Measurements from ENCODE around the gene LSP1.
A peak's percentile ranks its signal among the peaks of the same experiment; 100 is the strongest.

Gene LSP1

DNA sequence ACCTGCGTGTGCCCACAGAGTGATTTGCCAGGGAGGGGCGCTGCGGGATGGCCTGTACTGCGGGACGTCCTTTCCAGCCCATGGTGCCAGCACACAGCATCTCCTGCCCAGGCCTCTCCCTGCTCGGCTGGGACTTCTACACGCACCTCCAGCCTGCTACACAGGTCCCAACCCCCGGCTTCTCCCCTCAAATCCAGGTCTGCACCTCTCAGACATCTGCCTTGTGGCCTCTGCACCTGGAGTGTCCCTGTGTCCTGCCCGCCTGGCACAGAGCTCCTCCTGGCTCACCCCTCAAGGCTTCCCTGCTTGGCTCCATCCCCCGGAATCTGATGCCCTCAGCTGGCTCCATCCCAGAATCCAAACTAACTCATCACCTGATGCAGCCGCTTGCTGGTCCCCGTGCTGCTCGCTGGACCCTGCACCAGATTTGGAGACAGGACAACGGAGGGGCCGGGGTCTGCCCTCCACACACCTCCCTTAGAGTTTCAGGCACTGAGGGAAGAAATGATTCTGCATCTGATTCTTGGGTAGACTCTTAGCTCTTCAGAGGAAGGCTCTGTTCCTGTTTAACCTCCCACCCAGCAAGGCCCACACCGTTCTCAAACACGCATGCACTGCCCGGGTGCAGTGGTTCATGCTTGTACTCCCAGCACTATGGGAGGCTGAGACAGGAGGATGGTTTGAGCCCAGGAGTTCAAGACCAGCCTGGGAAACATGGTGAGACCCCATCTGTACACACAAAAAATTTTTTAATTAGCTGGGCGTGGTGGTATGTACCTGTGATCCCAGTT lies 4.0 kb upstream of the LSP1 start:
- peak in 3 of 4 experiments; percentile 49 to 63 (median 59) for DNase-seq

DNA sequence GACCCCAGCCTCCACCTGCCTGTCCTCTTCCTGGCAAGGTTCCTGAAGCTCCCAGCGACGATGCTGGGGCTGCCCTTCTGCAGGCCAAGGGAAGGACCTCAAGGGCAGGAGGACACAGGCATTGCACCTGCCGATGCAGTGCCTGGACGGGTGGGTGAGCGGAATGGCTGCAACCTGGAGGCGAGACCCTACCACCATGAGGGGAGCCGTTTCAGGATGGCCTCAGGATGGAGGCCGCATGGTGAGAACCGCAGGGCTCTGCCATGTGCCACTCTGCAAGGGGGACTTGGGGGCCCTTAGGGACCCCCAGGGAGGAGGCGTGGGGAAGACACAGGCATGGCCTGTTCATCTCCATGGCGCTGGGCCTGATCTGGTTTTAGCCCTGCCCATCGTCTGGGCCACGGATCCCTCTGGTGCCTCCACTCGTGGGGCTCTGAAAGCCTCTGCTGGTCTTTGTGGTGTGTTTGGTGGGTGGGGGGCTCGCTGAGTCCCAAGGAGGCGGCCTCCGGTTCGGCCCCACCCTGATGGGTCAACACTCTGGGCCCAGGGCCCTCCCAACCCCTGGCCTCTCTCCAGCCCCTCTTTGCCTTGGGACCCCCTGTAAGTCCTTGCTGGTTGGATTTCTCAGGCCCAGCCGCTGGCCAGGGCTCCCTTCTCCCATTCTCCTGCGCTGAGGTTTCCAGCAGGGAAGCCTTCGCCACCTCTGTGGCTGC lies 1.3 kb upstream of the LSP1 start:
- no peak for DNase-seq

DNA sequence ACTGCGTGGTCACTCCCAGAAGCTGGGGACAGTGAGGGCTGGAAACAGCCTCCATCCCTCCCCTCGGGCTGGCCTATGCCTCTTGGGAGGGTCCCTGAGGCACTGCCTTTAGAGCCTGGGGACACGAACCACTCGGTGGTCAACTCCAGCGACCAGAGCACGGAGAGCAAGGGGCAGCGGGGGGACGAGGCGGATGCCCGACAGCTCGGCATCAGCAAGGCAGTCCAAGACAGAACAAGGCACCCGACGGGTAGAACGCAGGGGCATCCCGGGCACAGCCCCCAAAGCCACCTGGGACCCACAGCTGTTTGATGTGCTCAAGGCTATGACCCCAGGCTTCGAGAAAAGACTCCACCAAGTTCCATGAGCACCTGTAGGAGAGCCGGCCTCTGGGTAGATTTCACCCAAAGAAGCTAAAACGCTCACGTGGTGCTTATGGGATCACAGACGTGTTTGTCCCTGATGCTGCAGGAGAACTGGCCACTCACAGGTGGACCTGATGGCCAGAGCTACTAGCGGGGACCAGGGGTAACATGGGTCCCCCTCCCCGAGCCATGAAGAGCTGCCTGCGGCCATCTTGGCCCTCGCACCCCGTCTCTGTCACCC lies 510 bp upstream of the LSP1 start:
- no peak for DNase-seq

DNA sequence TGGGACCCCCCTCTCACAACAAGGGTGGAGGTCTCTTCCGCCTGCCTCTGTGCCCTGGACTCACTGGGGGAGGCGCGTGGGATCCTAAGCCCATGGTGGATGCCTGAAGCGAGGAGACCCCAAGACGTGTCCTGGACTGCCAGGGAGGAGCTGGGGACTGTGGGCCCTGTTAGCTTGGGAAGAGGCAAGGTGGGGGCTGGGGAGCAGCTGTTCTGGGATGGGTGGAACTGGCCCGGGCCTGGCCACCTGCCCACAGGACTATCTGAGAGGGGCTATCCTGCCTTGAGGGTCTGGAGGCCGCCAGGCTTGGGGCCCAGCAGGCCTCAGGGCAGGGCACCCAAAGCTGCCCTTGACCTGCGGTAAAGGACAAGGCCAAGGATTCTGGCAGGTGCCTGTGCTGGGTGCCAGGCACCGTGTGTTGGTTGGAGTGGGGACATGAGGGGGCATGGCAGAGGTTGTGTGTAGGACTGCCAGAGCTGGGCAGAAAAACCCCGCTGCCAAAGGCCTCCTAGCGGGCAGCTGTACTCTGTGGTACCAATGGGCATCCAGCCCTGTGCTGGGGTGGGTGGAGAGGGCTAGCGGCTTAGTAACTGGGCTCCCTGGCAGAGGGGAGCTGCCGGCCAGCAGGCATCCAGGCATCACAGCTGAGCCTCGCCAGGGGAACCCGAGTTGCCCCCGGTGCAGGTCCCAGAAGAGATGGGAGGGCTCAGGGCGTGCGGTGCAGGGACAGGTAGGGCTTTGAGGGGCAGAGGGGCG lies 670 bp downstream of the LSP1 start:
- peak in 1 of 4 experiments; percentile 56 for DNase-seq

DNA sequence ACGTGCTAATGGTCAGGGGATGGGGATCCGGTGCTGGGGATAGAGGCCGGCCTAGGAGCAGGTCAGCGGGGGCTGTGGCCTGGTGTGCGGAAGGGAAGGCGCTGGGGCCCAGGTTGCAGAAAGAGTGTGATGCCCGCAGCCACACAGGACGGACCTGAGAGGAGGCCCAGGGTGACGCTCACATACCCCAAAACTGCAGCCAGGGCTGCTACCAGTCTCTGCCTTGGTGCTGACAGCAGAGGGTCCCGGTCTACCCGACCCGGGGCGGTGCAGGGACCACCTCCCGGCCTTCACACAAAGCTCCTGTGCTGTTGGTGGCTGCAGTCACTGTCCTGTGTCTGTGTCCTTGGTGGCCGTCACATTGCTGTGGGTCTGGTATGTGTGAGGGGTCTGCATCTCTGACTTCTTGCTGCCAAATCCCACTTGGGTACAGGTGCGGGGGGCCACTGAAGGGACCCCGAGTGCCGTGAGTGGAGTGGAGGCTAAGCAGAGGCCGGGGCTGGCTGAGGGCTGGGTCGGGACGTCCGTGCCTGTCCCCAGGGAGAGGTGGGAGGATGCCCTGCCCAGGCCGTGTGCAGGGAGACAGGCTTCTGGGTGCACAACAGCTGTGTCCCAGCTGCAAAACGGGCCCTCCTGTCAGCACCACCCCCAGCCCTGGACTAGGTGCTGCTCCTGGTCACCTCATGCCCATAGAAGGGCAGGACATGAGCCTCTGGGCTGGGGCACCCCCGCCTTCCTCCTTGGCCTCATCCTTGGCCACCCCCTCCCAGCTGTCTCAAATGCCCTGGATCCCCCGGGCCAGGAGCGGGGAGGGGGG lies 1.5 kb downstream of the LSP1 start:
- DNase-seq: no peak

DNA sequence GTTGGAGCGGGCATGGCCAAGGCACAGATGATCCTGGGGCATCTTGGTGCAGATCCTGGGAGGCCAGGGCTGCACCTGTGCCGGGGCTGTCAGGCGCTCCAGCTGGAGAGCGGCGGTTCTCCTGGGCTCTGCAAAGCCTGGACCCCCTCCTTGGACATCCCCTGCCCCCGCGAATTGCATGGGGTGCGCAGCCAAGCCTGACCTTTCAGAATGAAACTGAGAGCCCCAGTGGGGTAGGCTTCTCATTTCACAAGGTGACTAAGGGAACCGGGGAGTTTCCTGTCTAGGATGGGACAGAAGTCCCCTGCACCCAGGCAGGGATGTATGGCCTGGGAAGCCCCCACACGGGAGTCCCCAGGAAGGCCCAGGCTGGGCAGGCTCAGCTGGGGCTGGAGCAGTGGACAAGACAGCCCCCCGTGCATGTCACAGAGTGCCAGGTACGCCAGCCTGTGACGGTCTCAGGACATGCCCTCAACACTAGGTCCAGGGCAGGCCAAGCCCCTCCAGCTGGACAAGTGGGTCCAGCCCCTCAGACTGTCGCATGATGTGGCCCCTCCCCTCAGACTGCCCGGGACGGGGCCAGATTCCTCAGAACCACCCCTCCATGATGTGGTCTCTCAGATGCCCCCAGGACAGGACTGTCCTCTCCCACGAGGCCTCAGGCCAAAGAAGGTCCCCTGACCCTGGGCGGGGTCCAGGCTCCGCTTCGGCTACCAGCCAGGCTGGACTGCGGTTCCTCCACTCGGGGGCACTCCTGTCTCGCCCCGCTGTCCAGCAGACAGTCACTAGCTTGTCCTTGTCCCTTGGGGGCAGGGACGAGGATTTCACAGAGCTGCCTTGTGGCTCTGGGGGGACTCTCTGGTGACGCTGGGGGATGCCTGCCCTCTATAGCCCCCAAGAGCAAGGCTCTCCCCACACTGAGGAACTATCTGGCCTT lies 2.3 kb downstream of the LSP1 start:
- peak in 1 of 4 experiments; percentile 23 for DNase-seq

DNA sequence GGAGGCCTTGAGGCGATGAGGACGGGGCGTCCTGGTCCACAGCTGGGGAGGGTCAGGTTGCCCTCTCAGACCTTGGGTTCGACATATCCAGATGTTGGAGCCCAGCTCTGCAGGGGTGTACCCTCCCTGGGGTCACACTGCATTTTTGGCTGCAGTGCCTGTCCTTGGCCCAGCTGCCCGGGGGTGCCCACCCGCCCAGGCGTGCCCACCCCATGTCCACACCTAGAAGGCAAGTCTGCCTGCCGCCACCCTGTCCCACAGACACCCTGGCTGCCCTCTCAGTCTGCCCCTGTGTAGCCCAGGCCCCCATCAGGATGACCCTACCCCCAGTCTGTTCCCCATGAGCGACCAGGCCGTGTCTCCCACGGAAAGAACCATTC lies 3.0 kb downstream of the LSP1 start:
- DNase-seq: no peak

DNA sequence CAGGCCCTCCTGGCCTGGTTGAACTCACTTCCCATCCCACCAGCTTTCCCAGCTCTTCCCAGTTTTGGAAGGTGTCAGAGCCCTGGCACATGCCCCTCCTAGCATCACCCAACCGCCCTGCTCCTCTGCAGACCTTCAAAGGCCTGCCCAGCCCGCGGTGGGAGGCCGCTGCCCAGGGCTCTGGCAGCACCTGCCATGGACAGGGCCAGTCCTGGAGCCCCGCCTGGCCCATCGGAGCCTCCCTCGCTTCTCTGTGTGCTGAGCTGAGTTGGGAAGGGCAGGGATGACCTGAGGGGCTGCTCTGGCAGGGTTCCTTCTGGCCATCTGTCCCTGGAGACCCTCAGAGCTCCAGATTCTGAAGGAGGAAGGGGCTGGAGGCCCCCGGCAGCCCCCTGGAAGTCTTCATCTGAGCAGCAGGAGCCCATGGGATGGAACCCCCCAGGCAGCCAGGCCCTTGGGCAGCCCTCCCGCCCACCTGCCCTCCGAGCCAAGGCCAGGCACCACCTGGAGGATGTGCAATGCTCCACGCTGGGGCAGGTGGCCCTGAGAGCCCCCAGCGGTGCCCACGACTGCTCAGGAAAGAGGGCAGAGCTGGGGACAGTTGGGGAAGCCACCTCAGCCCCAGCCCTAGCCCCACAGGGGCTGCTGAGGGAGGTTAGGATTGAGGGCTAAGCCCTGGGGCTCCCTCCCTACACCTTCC lies 3.6 kb downstream of the LSP1 start:
- no peak for DNase-seq

DNA sequence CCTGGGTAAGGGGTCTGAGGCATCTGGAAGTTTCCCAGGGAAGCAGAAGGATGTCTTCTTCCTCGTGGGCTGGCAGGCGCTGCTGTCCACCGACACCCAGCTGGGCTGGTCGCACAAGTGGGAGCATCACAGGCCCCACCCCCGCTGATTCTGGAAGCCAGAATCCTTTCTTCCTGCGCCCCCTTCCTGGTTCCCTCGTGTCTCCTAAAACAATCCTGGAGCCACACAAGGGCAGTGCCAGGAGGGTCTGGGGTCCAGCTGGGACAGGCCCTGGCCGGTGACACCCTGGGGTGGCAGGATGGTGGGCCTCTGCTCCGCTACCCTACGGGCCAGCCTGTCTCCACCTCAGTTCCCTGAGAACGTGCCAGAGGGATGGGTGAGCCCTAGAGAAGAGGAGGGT lies 4.2 kb downstream of the LSP1 start:
- peak in 1 of 4 experiments; percentile 18 for DNase-seq

DNA sequence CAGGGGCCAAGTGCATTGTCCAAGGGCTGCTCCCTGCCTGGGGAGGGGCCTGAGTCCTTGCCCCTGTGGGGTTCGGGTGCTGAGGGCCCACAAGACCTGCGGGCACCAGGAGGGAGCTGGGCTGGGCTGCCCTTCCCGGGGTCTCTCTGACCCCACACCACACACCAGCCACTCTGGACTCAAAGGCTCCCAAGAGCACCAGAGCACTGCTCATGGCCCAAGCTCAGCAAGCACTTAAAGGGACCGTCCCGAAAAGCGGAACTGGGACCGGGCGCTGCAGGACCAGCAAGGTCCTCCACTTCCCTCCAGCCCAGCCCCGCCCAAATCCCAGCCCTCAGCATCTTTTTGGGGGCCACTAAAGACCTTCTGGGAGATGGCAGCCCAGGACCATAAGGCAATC lies 5.3 kb downstream of the LSP1 start:
- peak; percentile 50 to 80 (median 72) for DNase-seq

DNA sequence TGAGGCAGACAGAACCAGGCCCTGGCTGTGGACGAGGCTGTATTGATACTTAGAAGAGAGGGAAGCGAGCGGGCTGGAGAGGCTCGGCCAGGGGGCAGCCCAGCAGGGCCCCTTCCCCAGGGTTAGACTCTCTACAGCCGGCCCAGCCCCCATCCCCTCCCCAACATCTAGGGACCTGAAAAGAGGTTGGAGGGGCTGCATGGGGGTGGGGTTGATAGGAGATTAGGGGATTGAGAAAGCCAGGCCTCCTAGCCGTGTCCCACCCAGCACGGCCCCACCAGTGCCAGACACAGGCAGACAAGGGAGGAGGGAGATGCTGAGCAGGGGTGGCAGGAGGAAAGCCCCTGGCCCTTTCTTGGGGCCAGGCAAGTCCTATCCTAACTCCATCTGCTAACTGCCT lies 5.7 kb downstream of the LSP1 start:
- DNase-seq: no peak

DNA sequence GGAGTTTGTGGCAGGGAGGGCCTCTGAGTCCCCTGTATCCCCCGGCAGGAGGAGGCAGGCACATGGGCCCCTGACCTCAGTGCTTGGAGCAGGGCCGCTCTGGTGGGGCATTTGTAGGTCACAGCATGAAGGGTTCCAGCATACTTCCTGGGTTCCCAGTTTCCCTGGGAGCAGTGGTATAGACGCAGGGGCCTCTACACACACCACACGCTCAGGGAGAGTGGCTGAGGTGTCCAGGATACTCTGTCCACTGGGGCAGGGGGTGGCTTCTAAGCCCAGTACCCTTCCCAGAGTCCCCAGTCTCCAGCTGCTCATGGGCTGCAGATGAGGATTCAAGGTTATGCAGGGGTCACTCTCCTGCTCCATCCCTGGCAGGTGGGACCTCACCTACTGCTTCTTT lies 6.1 kb downstream of the LSP1 start:
- no peak for DNase-seq

DNA sequence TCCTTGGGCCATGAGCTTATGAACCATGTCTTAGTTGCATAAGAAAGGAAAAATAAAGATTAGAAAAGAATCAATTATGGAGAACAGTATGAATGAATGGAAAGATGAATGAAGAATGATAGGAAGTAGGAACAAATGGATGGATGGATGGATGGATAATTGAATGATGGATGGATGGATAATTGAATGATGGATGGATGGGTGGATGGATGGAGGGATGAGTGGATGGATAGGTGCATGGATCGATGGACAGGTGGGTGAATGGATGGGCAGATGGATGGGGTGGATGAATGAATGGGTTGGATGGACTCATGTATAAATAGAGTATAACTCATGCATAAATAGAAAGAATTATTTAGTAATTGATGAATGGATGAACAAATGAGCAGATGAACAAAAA lies 7.2 kb downstream of the LSP1 start:
- no peak for DNase-seq

DNA sequence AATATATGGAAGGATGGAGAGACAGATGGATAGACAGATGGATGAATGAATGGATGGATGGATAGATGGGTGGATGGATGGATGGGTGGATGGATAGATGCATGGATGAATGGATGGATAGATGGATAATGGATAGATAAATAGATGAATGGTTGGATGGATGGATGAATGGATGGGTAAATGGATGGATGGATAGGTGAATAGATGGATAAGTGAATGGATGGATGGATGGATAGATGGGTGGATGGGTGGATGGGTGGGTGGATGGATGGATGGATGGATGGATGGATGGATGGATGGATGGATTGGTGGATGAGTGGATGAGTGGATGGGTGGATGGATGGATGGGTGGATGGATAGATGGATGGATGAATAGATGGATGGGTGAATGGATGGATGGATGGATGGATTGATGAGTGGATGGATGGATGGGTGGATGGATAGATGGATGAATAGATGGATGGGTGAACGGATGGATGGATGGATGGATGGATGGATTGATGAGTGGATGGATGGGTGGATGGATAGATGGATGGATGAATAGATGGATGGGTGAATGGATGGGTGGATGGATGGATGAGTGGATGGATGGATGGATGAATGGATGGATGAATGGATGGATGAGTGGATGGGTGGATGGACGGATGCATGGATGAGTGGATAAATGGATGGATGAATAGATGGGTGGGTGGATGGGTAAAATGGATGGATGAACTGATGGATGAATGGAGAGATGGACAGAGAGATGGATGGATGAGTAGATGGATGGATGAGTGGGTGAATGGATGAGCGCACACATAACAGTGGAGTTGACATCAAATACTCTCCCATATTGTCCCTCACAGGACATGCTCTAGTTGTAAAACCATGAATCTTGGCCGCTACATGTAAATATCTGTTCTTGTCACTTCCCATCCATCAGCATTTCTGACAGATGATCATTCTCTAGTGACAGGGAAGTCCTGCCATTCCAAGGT lies 8.8 kb downstream of the LSP1 start:
- DNase-seq: no peak

DNA sequence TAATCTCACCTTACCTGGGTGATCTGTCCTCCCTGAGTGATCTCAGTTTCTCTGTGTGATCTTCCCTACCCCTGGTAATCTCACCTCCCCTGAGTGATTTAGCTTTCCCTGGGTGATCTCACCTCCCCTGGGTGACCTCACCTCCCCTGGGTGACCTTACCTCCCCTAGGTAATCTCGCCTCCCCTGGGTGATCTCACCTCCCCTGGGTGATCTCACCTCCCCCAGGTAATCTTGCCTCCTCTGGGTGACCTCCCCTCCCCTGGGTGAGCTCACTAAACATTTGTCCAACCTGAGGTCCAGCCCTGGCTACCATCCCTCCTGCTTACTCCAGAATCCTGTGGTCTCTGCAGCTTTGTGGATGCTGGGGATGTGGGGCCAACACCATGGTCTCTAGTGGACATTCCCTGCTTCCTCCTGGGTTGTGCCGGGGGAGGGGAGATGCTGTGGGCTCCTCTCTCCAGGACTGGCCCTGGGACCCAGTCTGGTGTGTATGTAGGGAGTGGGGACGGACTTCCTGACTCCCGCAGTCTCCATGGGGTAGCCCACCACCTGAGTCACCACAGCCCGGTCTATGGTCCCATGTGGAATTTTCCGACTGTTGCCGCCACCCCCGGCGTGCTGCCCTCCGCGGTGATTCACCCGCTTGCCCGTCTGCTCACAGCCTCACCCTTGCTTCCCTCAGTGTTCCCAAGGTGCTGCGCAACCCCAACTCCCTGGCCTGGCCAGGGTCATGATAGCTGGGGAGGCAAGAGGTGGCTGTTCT lies 9.9 kb downstream of the LSP1 start:
- peak; percentile 27 to 66 (median 59) for DNase-seq

DNA sequence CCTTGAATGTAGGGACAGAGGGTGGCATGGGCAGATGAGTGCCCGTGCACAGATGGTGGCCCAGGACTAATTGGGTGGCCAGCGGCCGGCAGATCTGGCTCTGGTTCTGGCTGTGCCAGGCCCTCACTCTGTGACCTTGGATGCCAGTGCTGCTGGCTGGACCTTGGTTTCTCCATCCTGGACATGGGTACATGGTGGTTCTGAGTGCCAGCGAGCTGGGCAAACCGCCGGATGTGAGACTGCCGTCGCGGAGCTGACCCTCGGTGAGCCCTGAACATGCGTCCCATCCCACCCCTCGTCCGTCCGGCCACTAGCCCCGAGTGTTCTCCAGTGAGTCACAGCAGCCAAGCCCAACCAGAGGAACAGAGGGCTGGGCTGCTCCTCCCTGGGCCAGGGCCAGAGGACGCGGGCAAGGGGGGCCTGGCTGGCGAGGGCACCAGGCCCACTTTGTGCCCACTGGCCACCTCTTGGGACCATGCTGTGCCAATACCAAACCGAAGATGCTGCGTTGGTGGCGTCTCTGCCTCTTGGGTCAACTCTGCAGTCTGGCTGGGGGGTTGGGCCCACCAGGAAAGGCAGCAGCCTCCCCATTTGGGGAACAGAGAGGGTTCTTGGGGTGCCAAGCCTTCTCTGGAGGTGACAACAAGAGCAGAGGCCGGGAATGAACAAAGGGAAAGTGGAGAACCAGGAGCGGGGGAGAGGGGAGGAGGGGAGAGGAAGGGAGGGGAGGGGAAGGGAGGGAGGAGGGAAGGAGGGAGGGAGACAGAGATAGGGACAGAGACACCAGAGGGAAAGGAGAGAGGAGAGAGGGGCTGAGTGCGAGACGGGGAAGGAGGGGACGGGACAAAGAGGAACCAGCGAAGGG lies 10.7 kb downstream of the LSP1 start:
- DNase-seq: peak; percentile 88 to 90 (median 90)

DNA sequence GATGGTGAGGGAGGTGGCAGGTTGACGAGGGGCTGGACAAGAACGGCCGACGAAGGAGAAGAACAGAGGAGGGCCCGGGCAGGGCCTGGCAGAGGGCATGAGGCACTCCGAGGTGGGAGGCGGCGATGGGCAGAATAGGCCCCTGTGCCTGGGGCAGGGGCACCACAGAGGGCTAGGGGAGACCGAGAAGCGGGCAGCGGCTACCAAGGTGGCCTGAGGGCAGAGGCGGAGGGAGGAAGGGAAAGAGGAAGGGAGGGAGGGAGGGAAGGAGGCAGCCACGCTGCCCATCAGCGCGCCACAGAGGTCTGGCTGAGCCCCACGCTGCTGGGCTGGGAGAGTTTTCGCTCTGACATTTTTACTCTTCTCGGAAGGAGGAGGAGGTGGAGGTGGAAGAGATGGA lies 11.3 kb downstream of the LSP1 start:
- DNase-seq: peak in 3 of 4 experiments; percentile 41 to 58 (median 53)

All from suppressor macrophage (primary cell).